Keratinocyte (primary cell): ENCODE results near the gene KDM2A. TPM values are rescaled to one million over a fixed set of nuclear protein-coding genes. Genes with fewer than 3 reads are reported as not detected.

Experiments used
- DNase-seq: peaks from one replicate; pipeline ENCODE4 v3.0.0-alpha.2; 2011; ENCODE audit warnings: low read depth, missing footprints, low spot score
- FAIRE-seq: peaks from 2 replicates; lab custom pipeline; 2011; peaks lifted over from hg19 to GRCh38; lab: Jason Lieb, UNC
- H2AFZ ChIP-seq: 2 replicates; pipeline ENCODE4 v1.6.0; 2012; ENCODE audit warnings: low read length, control low read depth, inconsistent platforms; ENCODE audit not compliant: control insufficient read depth
- H3K27ac ChIP-seq: 2 replicates; pipeline ENCODE4 v1.5.1; 2011; ENCODE audit warnings: low read length; ENCODE audit not compliant: control insufficient read depth, insufficient read depth
- H3K27me3 ChIP-seq: 3 replicates; pipeline ENCODE4 v1.6.0; 2011; ENCODE audit warnings: low read length; ENCODE audit not compliant: control insufficient read depth, insufficient read depth; ENCODE audit errors: extremely low read depth
- H3K36me3 ChIP-seq, 2 experiments: 2 replicates in 1 of 2; 3 replicates in 1 of 2; pipeline ENCODE4 v1.5.1; 2011; ENCODE audit warnings: low read length in 2 of 2, mild to moderate bottlenecking in 1 of 2; ENCODE audit not compliant: control insufficient read depth in 2 of 2, insufficient read depth in 2 of 2; ENCODE audit errors: extremely low read depth in 1 of 2
- H3K4me1 ChIP-seq: 3 replicates; pipeline ENCODE4 v1.5.1; 2011; ENCODE audit warnings: low read length; ENCODE audit not compliant: control insufficient read depth, insufficient read depth; ENCODE audit errors: extremely low read depth
- H3K4me2 ChIP-seq: 3 replicates; pipeline ENCODE4 v1.6.0; 2011; ENCODE audit warnings: low read depth, low read length; ENCODE audit not compliant: control insufficient read depth, insufficient read depth; ENCODE audit errors: extremely low read depth
- H3K4me3 ChIP-seq, 3 experiments: fragments of 200-600 bp in 1 of 3; sonication (generic) in 1 of 3; 2 replicates in 2 of 3; 3 replicates in 1 of 3; pipeline ENCODE4 v1.5.1; 2011 to 2016; ENCODE audit warnings: low read length in 3 of 3, mild to moderate bottlenecking in 3 of 3, control low read depth in 2 of 3, inconsistent platforms in 1 of 3, low read depth in 1 of 3, mixed read lengths in 1 of 3, mixed run types in 1 of 3, moderate library complexity in 1 of 3; ENCODE audit not compliant: control insufficient read depth in 2 of 3, insufficient read depth in 2 of 3; ENCODE audit errors: extremely low read depth in 1 of 3
- H3K79me2 ChIP-seq: 2 replicates; pipeline ENCODE4 v1.6.0; 2012; ENCODE audit warnings: low read length; ENCODE audit not compliant: control insufficient read depth, insufficient read depth
- H3K9ac ChIP-seq: 3 replicates; pipeline ENCODE4 v1.6.0; 2011; ENCODE audit warnings: low read length; ENCODE audit not compliant: control insufficient read depth, insufficient read depth; ENCODE audit errors: extremely low read depth
- H3K9me1 ChIP-seq: 3 replicates; pipeline ENCODE4 v1.6.0; 2011; ENCODE audit warnings: low read length; ENCODE audit not compliant: control insufficient read depth, insufficient read depth; ENCODE audit errors: extremely low read depth
- H3K9me3 ChIP-seq: 2 replicates; pipeline ENCODE4 v1.5.1; 2012; ENCODE audit warnings: low read depth, low read length; ENCODE audit not compliant: control insufficient read depth
- H4K20me1 ChIP-seq: 3 replicates; pipeline ENCODE4 v1.6.0; 2011; ENCODE audit warnings: low read length; ENCODE audit not compliant: control insufficient read depth, insufficient read depth; ENCODE audit errors: extremely low read depth
- CTCF ChIP-seq, 3 experiments: IDR thresholded peaks in 1 of 3; conservative IDR thresholded peaks in 1 of 3; optimal IDR thresholded peaks in 1 of 3; 2 replicates in 2 of 3; 3 replicates in 1 of 3; pipeline versions ENCODE3 to v1.5.1; 2011; ENCODE audit warnings: low read length in 3 of 3, mild to moderate bottlenecking in 3 of 3, moderate library complexity in 2 of 3, control low read depth in 1 of 3, inconsistent platforms in 1 of 3; ENCODE audit not compliant: insufficient read depth in 2 of 3; ENCODE audit errors: extremely low read depth in 1 of 3
- EZH2 ChIP-seq: IDR thresholded peaks from one replicate; pipeline ENCODE4 v1.6.1; 2012; ENCODE audit warnings: inconsistent platforms, mild to moderate bottlenecking, low read length, moderate library complexity
- dilution Hi-C: fragments of 300-500 bp; cut with MboI; formaldehyde crosslinking; loops from one replicate; pipeline ENCODE4 v1.7.0; 2020; ENCODE audit warnings: low sequenced_read_pairs; ENCODE audit not compliant: extremely low pct_ligation_motif_present
- polyA plus RNA-seq, 5 experiments: library from polyadenylated mRNA; depleted of rRNA in 3 of 5; stranded (reverse) in 3 of 5; stranded (forward) in 1 of 5; unstranded in 1 of 5; fragments of >200 nt; gene quantifications; 1 replicate in 1 of 5; 2 replicates in 3 of 5; 3 replicates in 1 of 5; pipeline versions ENCODE4 v1.2.1 to v1.2.3, GENCODE V29; 2011 to 2012; ENCODE audit warnings: missing spikeins in 2 of 5, low read depth in 1 of 5, low replicate concordance in 1 of 5

KDM2A gene
- polyA plus RNA-seq, 1 donor (not counting 4 experiments of a cell fraction or from before 2014, with no cell fraction given): 29.9 TPM

- Histone ChIP-seq H3K4me3 (peak overlapping the region in 2 of 3 experiments; percentile 60 to 84), H3K9me3 (no peaks in the 10 kb centered on the region), H3K9ac (peak overlapping the region; percentile 79), H3K27ac (no peak overlapping the region), H3K9me1 (peaks cover 3% of the 10 kb centered on the region), H3K27me3 (no peaks in the 10 kb centered on the region), H3K36me3 (peaks cover 10 to 21% of the 10 kb centered on the region in 2 experiments), H3K4me2 (peak overlapping the region; percentile 99), H4K20me1 (peaks cover 14% of the 10 kb centered on the region), H2AFZ (no peak overlapping the region), H3K79me2 (peaks cover 65% of the 10 kb centered on the region), H3K4me1 (peaks cover 73% of the 10 kb centered on the region)
- no peak for TF ChIP-seq CTCF (optimal IDR thresholded peaks at IDR 0.05 in 1 of 3, IDR thresholded peaks at IDR 0.05 in 1 of 3, conservative IDR thresholded peaks at IDR 0.05 in 1 of 3; ENCODE audit: extremely low read depth in 1 of 3, insufficient read depth in 2 of 3, low read length in 3 of 3)
- TF ChIP-seq EZH2: no peak
- dilution Hi-C loops: no loop called here
- FAIRE-seq (no peak), DNase-seq (no peak)
Observed at GRCh38 chr11:67268081-67268961, 149.3 kb downstream of the KDM2A start.

DNA sequence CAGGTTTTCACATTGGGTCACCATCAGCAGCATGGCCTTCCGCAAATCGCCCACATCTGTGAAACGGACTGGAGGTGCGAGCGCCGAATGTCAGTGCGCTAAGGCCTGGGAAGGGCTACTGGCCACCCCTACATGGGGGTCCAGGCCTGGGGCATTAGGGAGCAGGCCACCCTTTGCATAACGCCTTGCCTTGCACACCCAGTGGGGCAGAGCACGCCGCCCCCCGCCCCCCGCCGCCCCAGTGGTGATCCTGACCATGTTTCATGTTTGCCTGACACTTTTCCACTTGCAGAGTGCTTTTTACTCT is 149.9 kb downstream of the KDM2A start:
- no peak for DNase-seq
- Histone ChIP-seq H3K9me1 (peaks cover 2% of the 10 kb centered on the region), H3K79me2 (peaks cover 70% of the 10 kb centered on the region), H4K20me1 (peaks cover 14% of the 10 kb centered on the region), H3K9ac (no peak overlapping the region), H3K27ac (no peak overlapping the region), H3K4me1 (peaks cover 67% of the 10 kb centered on the region), H3K4me3 (no peak overlapping the region), H3K36me3 (peaks cover 10 to 21% of the 10 kb centered on the region in 2 experiments), H3K27me3 (no peaks in the 10 kb centered on the region), H3K4me2 (no peak overlapping the region), H3K9me3 (no peaks in the 10 kb centered on the region), H2AFZ (no peak overlapping the region)
- dilution Hi-C loops: no loop called here
- no peak for TF ChIP-seq CTCF (optimal IDR thresholded peaks at IDR 0.05 in 1 of 3, IDR thresholded peaks at IDR 0.05 in 1 of 3, conservative IDR thresholded peaks at IDR 0.05 in 1 of 3; ENCODE audit: extremely low read depth in 1 of 3, insufficient read depth in 2 of 3, low read length in 3 of 3)
- no peak for TF ChIP-seq EZH2
- no peak for FAIRE-seq
